Brain microvascular endothelial cell (primary cell): ENCODE data around the gene VSIG1.

Source experiments
- DNase-seq: peaks from one replicate; pipeline ENCODE4 v3.0.0-alpha.2; 2020
- H3K27ac ChIP-seq: fragments of 250-450 bp; sonication (Bioruptor Pico); 2 replicates; pipeline ENCODE4 v1.5.1; 2020; ENCODE audit warnings: mild to moderate bottlenecking, moderate library complexity
- H3K27me3 ChIP-seq: fragments of 250-450 bp; sonication (Bioruptor Pico); replicated peaks from 2 replicates; pipeline ENCODE4 v1.5.1; 2020; ENCODE audit warnings: mild to moderate bottlenecking
- H3K36me3 ChIP-seq: fragments of 250-450 bp; sonication (Bioruptor Pico); replicated peaks from 2 replicates; pipeline ENCODE4 v1.5.1; 2020; ENCODE audit warnings: mild to moderate bottlenecking
- H3K4me3 ChIP-seq: 2 replicates; pipeline ENCODE4 v1.5.1; 2011; ENCODE audit warnings: low read depth, mild to moderate bottlenecking, control low read depth, low read length, moderate library complexity
- in situ Hi-C: cut with HindIII; loops from 2 replicates; pipeline ENCODE4 v1.10.0; 2017; ENCODE audit warnings: low sequenced_read_pairs, low pct_ligation_motif_present
- TF ChIP-seq, protein P1 (sequence below): IDR thresholded peaks from 2 replicates; pipeline ENCODE4 v1.5.1; 2011; ENCODE audit warnings: low read depth, mild to moderate bottlenecking, moderate library complexity, low read length, control low read depth, inconsistent platforms; ENCODE audit errors: missing control alignments

VSIG1 gene

DNA sequence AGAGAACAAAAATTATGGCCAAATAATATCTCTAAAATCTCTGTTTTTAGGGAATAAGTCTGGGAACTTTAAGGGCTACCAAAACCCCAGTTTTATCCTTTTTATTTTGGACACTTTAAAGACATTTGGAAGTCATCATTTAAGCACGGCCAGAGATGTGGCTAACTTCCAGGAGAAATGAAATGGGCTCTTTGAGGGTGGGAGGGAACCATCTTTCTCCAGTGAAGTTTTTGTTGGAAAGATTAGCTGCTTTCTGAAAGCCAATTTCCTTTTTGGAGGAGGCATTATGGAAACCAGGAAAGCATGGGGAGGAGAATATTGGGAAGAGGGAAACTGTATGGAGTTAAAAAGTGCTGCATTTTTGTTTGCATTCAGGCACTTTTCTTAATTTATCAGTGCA, 4.8 kb downstream of the VSIG1 start:
- no peak overlapping the region for H3K27ac ChIP-seq
- in situ Hi-C loops = no loop called here
- TF ChIP-seq, protein P1, sequence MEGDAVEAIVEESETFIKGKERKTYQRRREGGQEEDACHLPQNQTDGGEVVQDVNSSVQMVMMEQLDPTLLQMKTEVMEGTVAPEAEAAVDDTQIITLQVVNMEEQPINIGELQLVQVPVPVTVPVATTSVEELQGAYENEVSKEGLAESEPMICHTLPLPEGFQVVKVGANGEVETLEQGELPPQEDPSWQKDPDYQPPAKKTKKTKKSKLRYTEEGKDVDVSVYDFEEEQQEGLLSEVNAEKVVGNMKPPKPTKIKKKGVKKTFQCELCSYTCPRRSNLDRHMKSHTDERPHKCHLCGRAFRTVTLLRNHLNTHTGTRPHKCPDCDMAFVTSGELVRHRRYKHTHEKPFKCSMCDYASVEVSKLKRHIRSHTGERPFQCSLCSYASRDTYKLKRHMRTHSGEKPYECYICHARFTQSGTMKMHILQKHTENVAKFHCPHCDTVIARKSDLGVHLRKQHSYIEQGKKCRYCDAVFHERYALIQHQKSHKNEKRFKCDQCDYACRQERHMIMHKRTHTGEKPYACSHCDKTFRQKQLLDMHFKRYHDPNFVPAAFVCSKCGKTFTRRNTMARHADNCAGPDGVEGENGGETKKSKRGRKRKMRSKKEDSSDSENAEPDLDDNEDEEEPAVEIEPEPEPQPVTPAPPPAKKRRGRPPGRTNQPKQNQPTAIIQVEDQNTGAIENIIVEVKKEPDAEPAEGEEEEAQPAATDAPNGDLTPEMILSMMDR = no peak
- no peak overlapping the region for H3K4me3 ChIP-seq
- H3K27me3 ChIP-seq = no peaks in the 10 kb centered on the region
- DNase-seq = no peak
- H3K36me3 ChIP-seq = no peaks in the 10 kb centered on the region

DNA sequence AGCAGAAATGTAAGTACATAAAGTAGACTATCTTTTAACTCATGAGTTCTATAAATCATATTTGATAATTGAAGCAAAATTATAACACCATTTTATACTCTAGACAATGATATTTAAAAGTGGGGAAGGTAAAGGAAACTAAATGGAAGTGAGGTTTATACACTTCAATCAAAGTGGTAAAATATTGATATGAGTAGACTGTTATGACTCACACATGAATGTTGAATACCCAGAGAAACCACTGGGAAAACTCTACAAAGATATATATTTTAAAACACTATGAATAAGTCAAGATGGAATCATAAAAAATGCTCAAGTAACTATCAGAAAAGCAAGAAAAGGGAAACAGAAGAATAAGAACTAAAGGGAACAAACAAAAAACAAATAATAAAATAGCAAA, 8.4 kb downstream of the VSIG1 start:
- no peak overlapping the region for H3K27ac ChIP-seq
- no peak overlapping the region for H3K4me3 ChIP-seq
- H3K36me3 ChIP-seq = no peaks in the 10 kb centered on the region
- TF ChIP-seq, protein P1 = no peak
- DNase-seq = no peak
- H3K27me3 ChIP-seq = no peaks in the 10 kb centered on the region
- in situ Hi-C loops = no loop called here

DNA sequence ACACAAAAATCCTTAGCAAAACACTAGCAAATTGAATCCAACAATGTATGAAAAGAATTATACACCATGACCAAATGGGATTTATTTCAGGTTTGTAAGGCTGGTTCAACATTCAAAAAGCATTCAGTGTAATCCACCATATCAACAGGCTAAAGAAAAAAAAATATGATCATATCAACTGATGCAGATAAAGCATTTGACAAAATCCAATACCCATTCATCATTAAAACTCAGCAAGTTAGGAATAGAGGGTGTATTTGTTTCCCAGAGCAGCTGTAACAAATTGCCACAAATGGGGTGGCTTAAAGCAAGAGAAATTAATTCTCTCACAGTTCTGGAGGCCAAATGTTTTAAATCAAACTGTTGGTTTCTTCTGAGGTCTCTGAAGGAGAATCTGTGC, 10.7 kb downstream of the VSIG1 start:
- Histone ChIP-seq H3K27ac (no peak overlapping the region), H3K27me3 (no peaks in the 10 kb centered on the region), H3K4me3 (no peak overlapping the region), H3K36me3 (no peaks in the 10 kb centered on the region)
- in situ Hi-C loops = no loop called here
- no peak for DNase-seq
- TF ChIP-seq, protein P1 = no peak

DNA sequence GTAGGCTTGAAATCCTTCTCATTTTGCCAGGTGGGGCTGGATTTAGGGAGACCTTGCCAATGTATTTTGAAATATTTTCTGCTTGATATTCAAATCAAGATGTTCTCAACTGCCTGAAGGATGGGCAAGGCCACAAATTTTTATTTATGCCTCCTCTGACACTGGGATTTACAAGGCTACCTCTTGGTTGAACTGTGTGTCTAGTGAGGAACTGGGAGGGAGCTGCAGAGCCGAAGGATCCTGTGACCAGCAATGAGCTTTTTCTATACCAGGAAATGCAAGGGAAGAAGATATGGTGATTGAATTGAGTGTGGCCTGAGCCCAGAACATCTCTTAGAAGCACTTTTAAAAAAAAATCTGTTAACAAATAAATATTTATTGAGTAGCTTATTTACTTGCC, 14.9 kb downstream of the VSIG1 start:
- no peaks in the 10 kb centered on the region for H3K27me3 ChIP-seq
- H3K27ac ChIP-seq = no peak overlapping the region
- DNase-seq = no peak
- H3K4me3 ChIP-seq = no peak overlapping the region
- TF ChIP-seq, protein P1 = no peak
- in situ Hi-C loops = no loop called here
- H3K36me3 ChIP-seq = no peaks in the 10 kb centered on the region

DNA sequence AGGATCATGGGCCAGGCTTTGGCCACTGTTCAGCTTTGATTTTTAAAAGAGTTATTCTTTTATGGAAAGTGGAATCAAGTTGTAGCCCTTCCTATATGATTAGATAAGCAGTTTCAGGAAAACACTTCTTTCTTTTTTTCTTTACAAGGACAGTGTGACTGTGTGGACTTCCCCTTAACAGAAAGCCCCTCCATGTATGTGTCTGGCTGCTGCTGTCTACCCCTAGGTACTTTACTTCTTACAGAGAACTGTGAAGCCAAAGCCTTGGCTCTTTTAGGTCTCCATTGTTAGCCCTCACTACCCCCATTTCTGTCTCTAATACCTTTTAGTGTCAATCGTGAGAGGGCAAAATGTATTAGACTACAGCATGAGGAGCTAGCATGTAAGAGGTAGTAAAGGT, 19.1 kb downstream of the VSIG1 start:
- in situ Hi-C loops = no loop called here
- TF ChIP-seq, protein P1 = no peak
- Histone ChIP-seq H3K36me3 (no peaks in the 10 kb centered on the region), H3K27ac (no peak overlapping the region), H3K27me3 (no peaks in the 10 kb centered on the region), H3K4me3 (no peak overlapping the region)
- no peak for DNase-seq

DNA sequence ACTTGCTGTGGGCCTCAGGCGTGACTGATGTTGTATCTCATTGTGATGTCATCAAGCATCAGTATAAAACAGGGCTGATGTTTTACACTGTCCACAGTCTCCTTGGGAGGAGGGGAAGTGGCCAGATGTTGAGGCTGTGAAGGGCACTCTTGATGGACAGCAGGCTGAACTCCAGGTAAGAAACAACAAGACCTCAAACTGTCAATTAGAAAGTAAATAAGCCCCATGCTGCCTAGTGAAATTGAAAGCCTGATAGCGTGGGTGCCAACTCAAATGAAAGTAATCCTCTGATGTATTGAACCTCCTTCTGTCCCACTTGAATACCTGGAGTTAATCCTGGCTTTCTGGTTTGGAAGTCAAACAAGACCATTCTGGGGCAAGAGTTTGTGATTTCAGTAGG, 19.7 kb downstream of the VSIG1 start:
- no peaks in the 10 kb centered on the region for H3K27me3 ChIP-seq
- DNase-seq = no peak
- no peaks in the 10 kb centered on the region for H3K36me3 ChIP-seq
- TF ChIP-seq, protein P1 = no peak
- no peak overlapping the region for H3K4me3 ChIP-seq
- no peak overlapping the region for H3K27ac ChIP-seq
- in situ Hi-C loops = no loop called here
